ENCODE results near the gene LSR. TPM values are rescaled to one million over a fixed set of nuclear protein-coding genes. Genes with fewer than 3 reads are reported as not detected.

LSR gene
- total RNA-seq, 1 donor from 2014 or later: 18.1 TPM

- Histone ChIP-seq H3K9me3 (ENCODE audit: insufficient read depth, low read depth, low read length) (no peaks in the 10 kb centered on the region), H4K20me1 (ENCODE audit: insufficient read depth, low read length) (peaks cover 5% of the 10 kb centered on the region), H3K79me2 (ENCODE audit: insufficient read depth, low read length) (no peaks in the 10 kb centered on the region), H3K4me3 (ENCODE audit: insufficient read depth, low read depth, low read length) (no peak overlapping the region), H3K4me2 (ENCODE audit: low read length) (no peak overlapping the region), H3K27ac (ENCODE audit: low read depth, low read length) (no peak overlapping the region), H3K9ac (ENCODE audit: low read length) (no peak overlapping the region), H3K36me3 (ENCODE audit: insufficient read depth, low read length) (no peaks in the 10 kb centered on the region), H3K4me1 (ENCODE audit: insufficient read depth, low read length) (no peaks in the 10 kb centered on the region), H3K27me3 (ENCODE audit: insufficient read depth, low read length) (peaks cover 11% of the 10 kb centered on the region), H2AFZ (ENCODE audit: low read depth, low read length) (no peak overlapping the region)
- H3K27ac Mint-ChIP-seq (ENCODE audit: unreplicated experiment): no peak overlapping the region
- peaks cover 23% of the 10 kb centered on the region for H3K27me3 Mint-ChIP-seq (ENCODE audit: low read depth, unreplicated experiment)
- H3K4me1 Mint-ChIP-seq (ENCODE audit: low read depth, unreplicated experiment): no peaks in the 10 kb centered on the region
- H3K9me3 Mint-ChIP-seq (ENCODE audit: unreplicated experiment): no peaks in the 10 kb centered on the region
- FAIRE-seq: no peak
- no peak for DNase-seq (ENCODE audit: low read depth)
- TF ChIP-seq, protein P1, sequence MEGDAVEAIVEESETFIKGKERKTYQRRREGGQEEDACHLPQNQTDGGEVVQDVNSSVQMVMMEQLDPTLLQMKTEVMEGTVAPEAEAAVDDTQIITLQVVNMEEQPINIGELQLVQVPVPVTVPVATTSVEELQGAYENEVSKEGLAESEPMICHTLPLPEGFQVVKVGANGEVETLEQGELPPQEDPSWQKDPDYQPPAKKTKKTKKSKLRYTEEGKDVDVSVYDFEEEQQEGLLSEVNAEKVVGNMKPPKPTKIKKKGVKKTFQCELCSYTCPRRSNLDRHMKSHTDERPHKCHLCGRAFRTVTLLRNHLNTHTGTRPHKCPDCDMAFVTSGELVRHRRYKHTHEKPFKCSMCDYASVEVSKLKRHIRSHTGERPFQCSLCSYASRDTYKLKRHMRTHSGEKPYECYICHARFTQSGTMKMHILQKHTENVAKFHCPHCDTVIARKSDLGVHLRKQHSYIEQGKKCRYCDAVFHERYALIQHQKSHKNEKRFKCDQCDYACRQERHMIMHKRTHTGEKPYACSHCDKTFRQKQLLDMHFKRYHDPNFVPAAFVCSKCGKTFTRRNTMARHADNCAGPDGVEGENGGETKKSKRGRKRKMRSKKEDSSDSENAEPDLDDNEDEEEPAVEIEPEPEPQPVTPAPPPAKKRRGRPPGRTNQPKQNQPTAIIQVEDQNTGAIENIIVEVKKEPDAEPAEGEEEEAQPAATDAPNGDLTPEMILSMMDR (IDR thresholded peaks at IDR 0.05; ENCODE audit: insufficient read depth, low read depth, low read length): no peak
- no peak for TF ChIP-seq EZH2 (IDR thresholded peaks at IDR 0.05; ENCODE audit: insufficient read depth, low read length)
- no peak overlapping the region for H3K4me3 Mint-ChIP-seq (ENCODE audit: unreplicated experiment)
- peaks cover 3% of the 10 kb centered on the region for H3K36me3 Mint-ChIP-seq (ENCODE audit: low read depth, unreplicated experiment)
Measured at GRCh38 chr19:35279985-35280821, 31.4 kb downstream of the LSR start.

DNA sequence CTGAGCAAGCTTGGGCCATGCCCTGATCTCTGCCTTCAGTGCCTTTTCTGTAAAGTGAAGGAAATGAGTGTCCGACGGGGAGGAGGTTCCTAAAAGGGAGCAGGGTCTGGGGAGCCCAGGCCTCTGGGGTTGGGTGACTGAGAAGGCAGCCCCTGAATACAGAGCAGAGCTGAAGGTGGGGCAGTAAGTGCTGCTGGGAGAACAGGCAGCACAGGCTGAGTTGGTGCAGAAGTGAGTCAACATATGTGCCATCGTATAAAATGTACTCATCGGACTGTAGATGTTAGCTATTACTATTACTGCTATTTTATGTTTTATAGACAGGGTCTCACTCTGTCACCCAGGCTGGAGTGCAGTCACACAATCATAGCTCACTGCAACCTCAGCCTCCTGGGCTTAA, 32.5 kb downstream of the LSR start:
- no peak overlapping the region for H3K9ac ChIP-seq (ENCODE audit: low read length)
- H2AFZ ChIP-seq (ENCODE audit: low read depth, low read length): no peak overlapping the region
- H3K36me3 Mint-ChIP-seq (ENCODE audit: low read depth, unreplicated experiment): peaks cover 2% of the 10 kb centered on the region
- H3K36me3 ChIP-seq (ENCODE audit: insufficient read depth, low read length): no peaks in the 10 kb centered on the region
- no peak for FAIRE-seq
- no peak for TF ChIP-seq EZH2 (IDR thresholded peaks at IDR 0.05; ENCODE audit: insufficient read depth, low read length)
- TF ChIP-seq, protein P1 (IDR thresholded peaks at IDR 0.05; ENCODE audit: insufficient read depth, low read depth, low read length): no peak
- H3K27ac ChIP-seq (ENCODE audit: low read depth, low read length): no peak overlapping the region
- H3K27me3 Mint-ChIP-seq (ENCODE audit: low read depth, unreplicated experiment): peaks cover 23% of the 10 kb centered on the region
- H3K27me3 ChIP-seq (ENCODE audit: insufficient read depth, low read length): peaks cover 11% of the 10 kb centered on the region
- no peak overlapping the region for H3K4me2 ChIP-seq (ENCODE audit: low read length)
- DNase-seq (ENCODE audit: low read depth): no peak
- no peak overlapping the region for H3K4me3 ChIP-seq (ENCODE audit: insufficient read depth, low read depth, low read length)
- no peaks in the 10 kb centered on the region for H3K79me2 ChIP-seq (ENCODE audit: insufficient read depth, low read length)
- no peaks in the 10 kb centered on the region for H3K9me3 ChIP-seq (ENCODE audit: insufficient read depth, low read depth, low read length)
- H3K4me1 ChIP-seq (ENCODE audit: insufficient read depth, low read length): no peaks in the 10 kb centered on the region
- no peaks in the 10 kb centered on the region for H3K9me3 Mint-ChIP-seq (ENCODE audit: unreplicated experiment)
- H3K27ac Mint-ChIP-seq (ENCODE audit: unreplicated experiment): no peak overlapping the region
- H4K20me1 ChIP-seq (ENCODE audit: insufficient read depth, low read length): peaks cover 4% of the 10 kb centered on the region
- H3K4me1 Mint-ChIP-seq (ENCODE audit: low read depth, unreplicated experiment): no peaks in the 10 kb centered on the region
- H3K4me3 Mint-ChIP-seq (ENCODE audit: unreplicated experiment): no peak overlapping the region
